G401 (cell line): ENCODE measurements around the gene GTF3C1. TPM values are rescaled to one million over a fixed set of nuclear protein-coding genes. Genes with fewer than 3 reads are reported as not detected.
"Not testable (repeated sequence)": the region's sequence is repeated elsewhere in the genome, so short reads cannot be mapped to it uniquely, and the experiment has no call there.

Experiments
- DNase-seq: peaks from one replicate; pipeline ENCODE4 v3.0.0-alpha.2; 2015; ENCODE audit warnings: low spot score
- in situ Hi-C: cut with HindIII; loops from 2 replicates; pipeline ENCODE4 v1.10.0; 2016; ENCODE audit warnings: low sequenced_read_pairs, mixed read lengths
- total RNA-seq: library from RNA; depleted of rRNA; stranded (reverse); fragments of >200 nt; shearing (Covaris generic); gene quantifications from 2 replicates; pipeline ENCODE4 v1.2.3, GENCODE V29; 2014

The GTF3C1 gene
- total RNA-seq, 1 experiment from 2014 or later = 154 TPM

- in situ Hi-C loops = no loop called here
These were observed 77.4 kb downstream of the GTF3C1 start for GRCh38 chr16:27472091-27473020.

GRCh38 chr16:27471661-27472060 lies 78.1 kb downstream of the GTF3C1 start:
- no peak for DNase-seq
- in situ Hi-C loops = no loop called here

More at GRCh38 chr16:27472091-27473020, 77.4 kb downstream of the GTF3C1 start:
- no peak for DNase-seq

- DNase-seq = no peak
- in situ Hi-C loops = no loop called here
These were observed 78.9 kb downstream of the GTF3C1 start for GRCh38 chr16:27470567-27471431.

- DNase-seq = no peak
- in situ Hi-C loops = no loop called here
These were observed 80.7 kb downstream of the GTF3C1 start for GRCh38 chr16:27468941-27469531.

- in situ Hi-C loops = no loop called here
- no peak for DNase-seq
These were observed 84.2 kb downstream of the GTF3C1 start for GRCh38 chr16:27465483-27465879.

- DNase-seq = no peak
- in situ Hi-C loops = no loop called here
These were observed 84.9 kb downstream of the GTF3C1 start for GRCh38 chr16:27464626-27465482.

GRCh38 chr16:27463741-27464591 lies 85.7 kb downstream of the GTF3C1 start:
- in situ Hi-C loops = no loop called here
- no peak for DNase-seq

GRCh38 chr16:27462846-27463682 lies 86.6 kb downstream of the GTF3C1 start:
- DNase-seq = no peak
- in situ Hi-C loops = no loop called here

GRCh38 chr16:27462200-27462845 lies 87.4 kb downstream of the GTF3C1 start:
- in situ Hi-C loops = no loop called here
- no peak for DNase-seq

- in situ Hi-C loops = no loop called here
- DNase-seq = no peak
These were observed 88.1 kb downstream of the GTF3C1 start for GRCh38 chr16:27461483-27462171.

- DNase-seq = no peak
- in situ Hi-C loops = no loop called here
These were observed 88.8 kb downstream of the GTF3C1 start for GRCh38 chr16:27460663-27461482.

- DNase-seq = no peak
- in situ Hi-C loops = no loop called here
These were observed 89.5 kb downstream of the GTF3C1 start for GRCh38 chr16:27460213-27460612.

- in situ Hi-C loops = no loop called here
- DNase-seq = no peak
These were observed 90.6 kb downstream of the GTF3C1 start for GRCh38 chr16:27458987-27459688.

- in situ Hi-C loops = no loop called here
- no peak for DNase-seq
These were observed 91.5 kb downstream of the GTF3C1 start for GRCh38 chr16:27458258-27458657.

GRCh38 chr16:27457605-27457900 lies 92.2 kb downstream of the GTF3C1 start:
- DNase-seq, in situ Hi-C loops: not testable (repeated sequence)
